Neural cell (in vitro differentiated cells): ENCODE results near the gene TMEM126B. TPM values are rescaled to one million over a fixed set of nuclear protein-coding genes. Genes with fewer than 3 reads are reported as not detected.

ENCODE experiments used
- H2AFZ ChIP-seq: fragments of 200-600, 300-800 bp; sonication (generic), shearing (Covaris generic); 2 replicates; pipeline ENCODE4 v1.6.0; 2014; ENCODE audit warnings: low read depth, mild to moderate bottlenecking, antibody characterized with exemption, low read length, moderate library complexity
- H3F3A ChIP-seq: fragments of 200-600 bp; shearing (Covaris generic); 2 replicates; pipeline ENCODE4 v1.6.1; 2016; ENCODE audit warnings: mild to moderate bottlenecking, moderate library complexity, mixed read lengths, antibody characterized with exemption, low read length; ENCODE audit not compliant: insufficient read depth, poor library complexity, severe bottlenecking
- H3K27ac ChIP-seq: fragments of 200-600, 300-800 bp; sonication (generic), shearing (Covaris generic); 2 replicates; pipeline ENCODE4 v1.5.1; 2014; ENCODE audit warnings: mild to moderate bottlenecking, low read length, moderate library complexity
- H3K27me3 ChIP-seq: fragments of 300-800, 200-600 bp; sonication (generic), shearing (Covaris generic); 2 replicates; pipeline ENCODE4 v1.6.0; 2014; ENCODE audit warnings: mild to moderate bottlenecking, low read depth, low read length, moderate library complexity; ENCODE audit not compliant: insufficient read depth
- H3K36me3 ChIP-seq: fragments of 300-800, 200-600 bp; sonication (generic), shearing (Covaris generic); 2 replicates; pipeline ENCODE4 v1.5.1; 2014; ENCODE audit warnings: mild to moderate bottlenecking, antibody characterized with exemption, low read length, moderate library complexity; ENCODE audit not compliant: insufficient read depth
- H3K4me2 ChIP-seq: fragments of 300-800, 200-600 bp; sonication (generic), shearing (Covaris generic); 2 replicates; pipeline ENCODE4 v1.6.0; 2014; ENCODE audit warnings: mild to moderate bottlenecking, low read length
- H3K4me3 ChIP-seq: fragments of 300-800, 200-600 bp; sonication (generic), shearing (Covaris generic); 2 replicates; pipeline ENCODE4 v1.5.1; 2014; ENCODE audit warnings: mild to moderate bottlenecking, low read length, moderate library complexity
- H3K79me2 ChIP-seq: fragments of 200-600 bp; shearing (Covaris generic); replicated peaks from 2 replicates; pipeline ENCODE4 v1.6.0; 2014; ENCODE audit warnings: mild to moderate bottlenecking, low read length, moderate library complexity; ENCODE audit not compliant: insufficient read depth
- H3K9ac ChIP-seq: fragments of 300-800, 200-600 bp; sonication (generic), shearing (Covaris generic); 2 replicates; pipeline ENCODE4 v1.6.1; 2016; ENCODE audit warnings: mild to moderate bottlenecking, low read length, mixed read lengths
- H3K9me2 ChIP-seq: fragments of 200-600 bp; shearing (Covaris generic); 2 replicates; pipeline ENCODE4 v1.6.1; 2016; ENCODE audit warnings: mild to moderate bottlenecking, low read length, mixed read lengths; ENCODE audit not compliant: insufficient read depth
- H3K9me3 ChIP-seq: fragments of 200-600, 300-800 bp; sonication (generic), shearing (Covaris generic); 2 replicates; pipeline ENCODE4 v1.6.1; 2016; ENCODE audit warnings: mild to moderate bottlenecking, mixed run types, low read length, moderate library complexity, mixed read lengths
- H4K20me1 ChIP-seq: fragments of 200-600 bp; shearing (Covaris generic); 2 replicates; pipeline ENCODE4 v1.6.1; 2016; ENCODE audit warnings: mild to moderate bottlenecking, mixed run types; ENCODE audit not compliant: insufficient read depth
- CTCF ChIP-seq: fragments of 450-650 bp; IDR thresholded peaks from 2 replicates; pipeline ENCODE4 v1.5.1; 2014; ENCODE audit warnings: antibody characterized with exemption, mild to moderate bottlenecking, moderate library complexity; ENCODE audit not compliant: poor library complexity, severe bottlenecking
- EP300 ChIP-seq: fragments of 450-650 bp; conservative IDR thresholded peaks from 2 replicates; pipeline ENCODE4 v1.6.1; 2014; ENCODE audit warnings: antibody characterized with exemption, mild to moderate bottlenecking, moderate library complexity; ENCODE audit not compliant: poor library complexity, severe bottlenecking
- EZH2 ChIP-seq: fragments of 200-600, 300-800 bp; shearing (Covaris generic), sonication (generic); IDR thresholded peaks from 2 replicates; pipeline ENCODE4 v1.6.1; 2014; ENCODE audit warnings: antibody characterized with exemption, low read length, borderline replicate concordance, mild to moderate bottlenecking; ENCODE audit not compliant: insufficient read depth, poor library complexity, severe bottlenecking
- MXI1 ChIP-seq: fragments of 450-650 bp; conservative IDR thresholded peaks from 2 replicates; pipeline ENCODE4 v1.6.1; 2014; ENCODE audit warnings: antibody characterized with exemption, mild to moderate bottlenecking; ENCODE audit not compliant: poor library complexity, severe bottlenecking
- POLR2AphosphoS5 ChIP-seq: IDR thresholded peaks from 2 replicates; pipeline ENCODE4 v1.6.1; 2012
- RAD21 ChIP-seq: fragments of 450-650 bp; conservative IDR thresholded peaks from 2 replicates; pipeline ENCODE4 v1.6.1; 2014; ENCODE audit warnings: antibody characterized with exemption, mild to moderate bottlenecking, moderate library complexity
- REST ChIP-seq: IDR thresholded peaks from 2 replicates; pipeline ENCODE4 v1.6.1; 2012; ENCODE audit warnings: borderline replicate concordance
- SMC3 ChIP-seq: fragments of 450-650 bp; conservative IDR thresholded peaks from 2 replicates; pipeline ENCODE4 v1.6.1; 2014; ENCODE audit warnings: antibody characterized with exemption, mild to moderate bottlenecking, moderate library complexity; ENCODE audit not compliant: poor library complexity
- TAF1 ChIP-seq: IDR thresholded peaks from 2 replicates; pipeline ENCODE4 v1.6.1; 2012; ENCODE audit warnings: low read depth
- polyA plus RNA-seq: library from polyadenylated mRNA; depleted of rRNA; stranded (reverse); fragments of >200 nt; gene quantifications from 2 replicates; pipeline ENCODE4 v1.2.3, GENCODE V29; 2014

The TMEM126B gene
- polyA plus RNA-seq, 1 donor from 2014 or later, result 111 TPM

- peak overlapping the region; percentile 75 for H3K4me3 ChIP-seq
- peak overlapping the region; percentile 35 for H2AFZ ChIP-seq
- H3K4me2 ChIP-seq, result peak overlapping the region; percentile 95
- H4K20me1 ChIP-seq, result no peaks in the 10 kb centered on the region
- no peaks in the 10 kb centered on the region for H3K36me3 ChIP-seq
- peaks cover 9% of the 10 kb centered on the region for H3K79me2 ChIP-seq
- H3K27me3 ChIP-seq, result no peaks in the 10 kb centered on the region
- H3K9me2 ChIP-seq, result no peaks in the 10 kb centered on the region
- H3F3A ChIP-seq, result no peaks in the 10 kb centered on the region
- peak overlapping the region; percentile 71 for H3K9ac ChIP-seq
- peak overlapping the region; percentile 64 for H3K27ac ChIP-seq
- TF ChIP-seq TAF1 (no peak), RAD21 (no peak), EP300 (no peak), EZH2 (no peak), MXI1 (no peak), CTCF (no peak), SMC3 (no peak), REST (no peak), POLR2AphosphoS5 (no peak)
- H3K9me3 ChIP-seq, result no peaks in the 10 kb centered on the region
Observed at GRCh38 chr11:85647078-85647477, 18.7 kb downstream of the TMEM126B start.

- Histone ChIP-seq H3K4me3 (peak within 1 kb of the TSS; percentile 75), H3K79me2 (peaks cover 9% of the 10 kb centered on the region), H2AFZ (peak within 1 kb of the TSS; percentile 77), H3K9me3 (no peaks in the 10 kb centered on the region), H3K36me3 (no peaks in the 10 kb centered on the region), H3K27ac (peak within 1 kb of the TSS; percentile 64), H3F3A (no peaks in the 10 kb centered on the region), H3K9ac (peak within 1 kb of the TSS; percentile 71), H3K9me2 (no peaks in the 10 kb centered on the region), H3K27me3 (no peaks in the 10 kb centered on the region), H4K20me1 (no peaks in the 10 kb centered on the region), H3K4me2 (peak within 1 kb of the TSS; percentile 95)
- TF ChIP-seq REST, result peak; percentile 68
- peak; percentile 69 for TF ChIP-seq TAF1
- TF ChIP-seq RAD21, result peak; percentile 25
- TF ChIP-seq EP300, result peak; percentile 36
- no peak for TF ChIP-seq EZH2
- peak; percentile 81 for TF ChIP-seq POLR2AphosphoS5
- TF ChIP-seq CTCF, result no peak
- peak; percentile 96 for TF ChIP-seq MXI1
- peak; percentile 27 for TF ChIP-seq SMC3
Observed at GRCh38 chr11:85647604-85648299, 19.4 kb downstream of the TMEM126B start, which contains the start of gene TMEM126A. Gene TMEM126A, plus strand, starts transcription at chr11:85647967. Its CDS starts 2,289 bp downstream, at chr11:85650256.
